ENCODE measurements around the gene COL27A1. TPM values are rescaled to one million over a fixed set of nuclear protein-coding genes. Genes with fewer than 3 reads are reported as not detected.

The COL27A1 gene
- total and polyA plus RNA-seq, 3 donors from 2014 or later, result 9.3 to 68.8 (median 25.7) TPM

DNA sequence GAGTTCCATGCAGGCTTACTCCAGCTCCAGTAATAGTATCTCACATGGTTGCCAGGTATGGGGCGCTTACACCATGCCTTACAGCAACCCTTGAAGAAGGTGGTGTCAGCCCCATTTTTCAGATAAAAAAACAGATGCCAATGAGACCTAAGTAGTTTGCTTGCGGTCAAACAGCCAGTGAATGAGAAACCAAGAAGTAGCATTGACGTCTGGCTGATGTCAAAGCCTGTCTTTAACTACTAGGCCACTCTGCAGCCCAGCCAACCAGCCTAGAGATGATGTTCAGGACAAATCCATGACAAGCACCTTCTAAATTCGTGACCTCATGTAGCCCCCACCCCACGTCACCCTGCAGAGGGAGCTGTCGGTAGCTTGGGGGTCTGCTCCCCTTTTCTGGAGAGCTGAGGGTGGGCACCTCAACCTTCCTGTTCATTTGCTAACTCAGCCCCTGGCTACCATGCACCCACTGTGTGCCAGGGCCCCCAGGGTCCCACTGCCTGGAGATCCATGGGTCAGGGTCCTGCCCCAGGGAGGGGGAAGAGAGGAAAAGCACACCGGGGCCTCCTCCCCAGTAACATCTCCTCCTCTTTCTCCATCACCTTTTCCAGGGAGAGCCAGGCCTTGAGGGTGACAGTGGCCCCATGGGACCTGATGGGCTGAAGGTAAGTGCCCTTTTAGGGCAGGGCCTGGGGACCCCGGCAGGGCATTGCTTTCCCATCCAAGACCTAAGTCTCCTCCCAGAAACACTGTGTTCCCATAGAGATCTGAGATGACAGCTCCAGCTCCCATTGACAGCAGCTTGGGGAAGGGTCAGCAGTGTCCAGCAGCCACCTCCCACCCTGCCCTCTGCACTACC is 115.0 kb downstream of the COL27A1 start:
- DNase-seq, result no peak
- intact Hi-C loops (cut with DNase I; ENCODE audit: low total_unique reads), result loop anchor here (5.0 kb wide), 1 partner anchor 113 kb away; the partner anchor contains the start of gene COL27A1
- TF ChIP-seq POLR2A (IDR thresholded peaks at IDR 0.05), result no peak
- TF ChIP-seq, protein P1, sequence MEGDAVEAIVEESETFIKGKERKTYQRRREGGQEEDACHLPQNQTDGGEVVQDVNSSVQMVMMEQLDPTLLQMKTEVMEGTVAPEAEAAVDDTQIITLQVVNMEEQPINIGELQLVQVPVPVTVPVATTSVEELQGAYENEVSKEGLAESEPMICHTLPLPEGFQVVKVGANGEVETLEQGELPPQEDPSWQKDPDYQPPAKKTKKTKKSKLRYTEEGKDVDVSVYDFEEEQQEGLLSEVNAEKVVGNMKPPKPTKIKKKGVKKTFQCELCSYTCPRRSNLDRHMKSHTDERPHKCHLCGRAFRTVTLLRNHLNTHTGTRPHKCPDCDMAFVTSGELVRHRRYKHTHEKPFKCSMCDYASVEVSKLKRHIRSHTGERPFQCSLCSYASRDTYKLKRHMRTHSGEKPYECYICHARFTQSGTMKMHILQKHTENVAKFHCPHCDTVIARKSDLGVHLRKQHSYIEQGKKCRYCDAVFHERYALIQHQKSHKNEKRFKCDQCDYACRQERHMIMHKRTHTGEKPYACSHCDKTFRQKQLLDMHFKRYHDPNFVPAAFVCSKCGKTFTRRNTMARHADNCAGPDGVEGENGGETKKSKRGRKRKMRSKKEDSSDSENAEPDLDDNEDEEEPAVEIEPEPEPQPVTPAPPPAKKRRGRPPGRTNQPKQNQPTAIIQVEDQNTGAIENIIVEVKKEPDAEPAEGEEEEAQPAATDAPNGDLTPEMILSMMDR (IDR thresholded peaks at IDR 0.05), result no peak
- H3K4me1 ChIP-seq, result no peaks in the 10 kb centered on the region
- H3K27ac ChIP-seq, result no peak overlapping the region
- no peak overlapping the region for H3K4me3 ChIP-seq
- no peaks in the 10 kb centered on the region for H3K27me3 ChIP-seq
- H3K9me3 ChIP-seq, result no peaks in the 10 kb centered on the region
- WGBS, 2 donors, result 73 to 80% methylated on average over 5 to 8 of the region's 8 CpGs
- H3K36me3 ChIP-seq (ENCODE audit: low read depth, missing control alignments), result no peaks in the 10 kb centered on the region

DNA sequence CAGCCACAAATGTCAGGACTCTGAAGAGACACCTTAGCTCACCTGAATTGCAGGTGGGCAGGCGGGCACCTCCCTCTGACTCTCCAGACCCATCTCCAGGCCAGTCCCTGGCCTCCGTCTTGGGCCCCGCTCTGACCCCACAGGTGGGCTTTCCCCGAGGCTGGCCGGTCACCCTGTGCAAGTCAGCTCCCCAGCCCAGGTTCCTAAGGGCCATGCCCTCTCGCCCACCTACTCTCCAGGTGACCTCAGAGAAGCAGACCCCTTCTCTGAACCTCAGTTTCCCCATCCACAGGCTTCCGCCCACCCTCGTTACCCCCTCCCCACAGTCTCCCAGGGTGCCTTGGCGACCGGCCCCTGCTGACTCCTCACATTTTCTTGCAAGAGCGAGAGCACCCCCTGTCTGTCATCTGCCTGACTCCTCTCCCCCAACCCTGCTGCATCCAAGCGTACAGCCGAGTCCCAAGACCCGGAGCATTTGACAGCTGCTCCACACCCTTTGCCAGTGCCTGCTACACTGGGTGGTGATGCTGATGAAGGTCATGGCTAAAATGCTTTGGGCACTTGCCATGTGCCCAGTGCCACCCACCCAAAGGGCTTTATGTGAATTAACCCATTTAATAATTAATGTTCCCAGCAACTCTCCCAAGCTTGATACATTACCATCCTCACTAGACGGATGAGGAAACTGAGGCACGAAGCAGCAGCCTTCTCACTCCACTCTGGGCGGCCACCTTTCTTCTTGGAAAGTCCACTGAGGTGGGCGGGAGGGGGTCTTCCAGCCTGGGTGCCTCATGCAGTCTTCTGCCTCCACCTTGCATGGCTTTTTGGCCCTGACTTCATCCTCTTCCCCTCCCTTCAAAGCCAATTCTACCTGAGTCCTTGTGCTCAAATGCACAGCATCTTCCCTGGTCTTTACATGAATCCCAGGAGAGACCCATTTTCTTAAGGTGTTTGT is 116.5 kb downstream of the COL27A1 start:
- Histone ChIP-seq H3K27me3 (no peaks in the 10 kb centered on the region), H3K27ac (no peak overlapping the region), H3K9me3 (no peaks in the 10 kb centered on the region), H3K4me3 (no peak overlapping the region), H3K4me1 (no peaks in the 10 kb centered on the region), H3K36me3 (ENCODE audit: low read depth, missing control alignments) (no peaks in the 10 kb centered on the region)
- 71 to 77% methylated on average over 15 to 18 of the region's 18 CpGs for WGBS, 2 donors
- TF ChIP-seq, protein P1 (IDR thresholded peaks at IDR 0.05), result peak; percentile 39 to 43 (median 43)
- no peak for TF ChIP-seq POLR2A (IDR thresholded peaks at IDR 0.05)
- intact Hi-C loops (cut with DNase I; ENCODE audit: low total_unique reads), result loop anchor here (5.0 kb wide), 1 partner anchor 115 kb away; the partner anchor contains the start of gene COL27A1
- DNase-seq, result peak; percentile 73

DNA sequence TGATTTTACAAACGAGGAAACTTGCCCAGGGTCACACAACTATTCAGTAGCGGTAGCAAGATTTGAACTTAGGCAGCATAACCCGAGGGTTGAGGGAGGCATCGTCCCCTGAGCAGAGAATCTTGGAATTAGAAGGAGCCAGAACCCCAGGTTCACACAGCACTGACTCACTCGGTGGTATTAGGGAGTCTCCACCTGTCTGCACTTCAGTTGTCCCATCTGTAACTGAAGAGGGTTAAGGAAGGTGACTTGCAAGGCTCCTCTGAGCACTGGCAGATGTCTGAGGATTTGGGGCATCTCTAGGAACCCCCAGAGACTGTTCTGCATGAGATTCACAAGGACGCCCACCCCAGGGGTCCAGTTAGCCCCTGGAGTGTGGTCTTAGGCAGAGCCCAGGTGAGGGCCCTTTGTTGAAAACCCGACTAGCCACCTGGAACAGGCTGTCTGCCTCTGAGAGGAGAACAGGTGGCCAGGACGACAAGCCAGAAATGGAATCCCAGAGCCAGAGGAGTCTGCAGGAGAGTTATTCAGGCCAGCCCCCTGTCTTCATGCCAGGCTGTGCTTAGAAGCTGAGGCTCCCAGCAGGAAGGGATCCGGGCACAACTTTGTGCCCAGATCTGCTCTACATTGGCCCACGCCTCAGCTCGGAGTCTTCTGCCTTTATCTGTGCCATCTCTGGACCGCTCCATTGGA is 117.5 kb downstream of the COL27A1 start:
- Histone ChIP-seq H3K27ac (no peak overlapping the region), H3K36me3 (ENCODE audit: low read depth, missing control alignments) (no peaks in the 10 kb centered on the region), H3K9me3 (no peaks in the 10 kb centered on the region), H3K4me3 (no peak overlapping the region), H3K27me3 (no peaks in the 10 kb centered on the region), H3K4me1 (no peaks in the 10 kb centered on the region)
- intact Hi-C loops (cut with DNase I; ENCODE audit: low total_unique reads), result loop anchor here (5.0 kb wide), 1 partner anchor 116 kb away; the partner anchor contains the start of gene COL27A1
- TF ChIP-seq POLR2A (IDR thresholded peaks at IDR 0.05), result no peak
- TF ChIP-seq, protein P1 (IDR thresholded peaks at IDR 0.05), result no peak
- DNase-seq, result no peak
- 76 to 82% methylated on average over 9 to 12 of the region's 12 CpGs for WGBS, 2 donors

DNA sequence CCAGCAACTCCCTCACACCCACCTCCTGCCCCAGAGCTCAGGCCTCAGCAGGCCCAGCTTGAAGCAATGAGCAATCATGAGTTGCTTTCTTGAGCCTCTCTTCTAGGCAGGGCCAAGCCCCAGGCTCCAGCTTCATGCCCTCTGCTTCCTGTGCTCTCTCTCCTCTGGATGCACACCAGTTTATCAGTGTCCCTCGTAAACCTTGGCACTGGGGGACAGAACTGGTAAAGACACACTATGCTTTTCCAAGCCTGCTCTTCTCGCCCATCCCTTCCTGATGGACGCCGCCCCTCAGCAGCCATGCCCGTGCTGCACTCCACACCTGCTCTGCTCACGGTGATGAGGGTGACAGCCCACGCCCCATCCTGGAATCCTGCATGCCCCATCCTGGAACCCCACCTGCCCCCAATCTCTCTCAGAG is 118.1 kb downstream of the COL27A1 start:
- Histone ChIP-seq H3K36me3 (ENCODE audit: low read depth, missing control alignments) (no peaks in the 10 kb centered on the region), H3K27ac (no peak overlapping the region), H3K27me3 (no peaks in the 10 kb centered on the region), H3K9me3 (no peaks in the 10 kb centered on the region), H3K4me3 (no peak overlapping the region), H3K4me1 (no peaks in the 10 kb centered on the region)
- WGBS, 2 donors, result 87 to 96% methylated on average over 7 of the region's 7 CpGs
- TF ChIP-seq, protein P1 (IDR thresholded peaks at IDR 0.05), result no peak
- TF ChIP-seq POLR2A (IDR thresholded peaks at IDR 0.05), result no peak
- no peak for DNase-seq
- intact Hi-C loops (cut with DNase I; ENCODE audit: low total_unique reads), result loop anchor here (5.0 kb wide), 1 partner anchor 116 kb away; the partner anchor contains the start of gene COL27A1

Measured in testis (tissue), 3 donors.